Measurements from ENCODE around the gene RAB11B. TPM values are rescaled to one million over a fixed set of nuclear protein-coding genes. Genes with fewer than 3 reads are reported as not detected.
A peak's percentile ranks its signal among the peaks of the same experiment; 100 is the strongest.

The RAB11B gene
- total and polyA plus RNA-seq, 9 of the 15 experiments (the other 6 are each of a cell fraction or from before 2014, with no cell fraction given) = 0.74 to 71.0 (median 13.8) TPM

DNA sequence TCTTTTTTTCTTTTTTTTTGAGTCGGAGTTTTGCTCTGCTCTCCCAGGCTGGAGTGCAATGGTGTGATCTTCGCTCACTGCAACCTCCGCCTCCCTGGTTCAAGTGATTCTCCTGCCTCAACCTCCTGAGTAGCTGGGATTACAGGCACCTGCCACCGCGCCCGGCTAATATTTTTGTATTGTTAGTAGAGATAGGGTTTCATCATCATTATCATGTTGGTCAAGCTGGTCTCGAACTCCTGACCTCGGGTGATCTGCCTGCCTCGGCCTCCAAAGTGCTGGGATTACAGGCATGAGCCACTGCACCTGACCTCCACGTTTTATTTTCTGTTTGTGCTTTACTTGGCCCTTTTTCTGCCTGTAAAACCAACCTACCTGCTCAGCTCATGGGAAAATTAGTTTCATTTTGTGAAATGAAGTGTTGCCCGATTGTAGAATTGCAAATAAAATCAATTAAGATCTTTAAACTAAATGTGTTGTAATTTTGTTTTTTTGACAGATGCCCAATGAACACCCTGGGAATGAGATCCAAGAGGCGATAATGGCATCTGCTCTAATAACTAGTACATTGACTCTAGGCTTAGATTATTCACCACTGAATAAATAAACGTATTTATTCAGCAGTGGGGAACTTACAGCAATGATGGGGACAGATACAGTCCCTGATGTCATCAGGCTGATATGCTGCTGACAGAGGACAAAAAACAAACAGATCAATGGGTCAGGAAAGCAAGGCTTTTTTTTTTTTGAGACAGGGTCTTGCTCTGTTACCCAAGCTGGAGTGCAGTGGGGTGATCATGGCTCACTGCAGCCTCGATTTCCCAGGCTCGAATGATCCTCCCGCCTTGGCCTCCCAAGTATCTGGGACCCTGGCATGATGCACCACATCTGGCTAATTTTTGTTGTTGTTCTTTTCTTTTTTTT, 2.2 kb upstream of the RAB11B start (continued):
- peak; percentile 63; the same call in 1 of the 2 replicates for TF ChIP-seq ADNP (tag; IDR thresholded peaks at IDR 0.05)
- peak; percentile 24; the same call in 1 of the 2 replicates for TF ChIP-seq CC2D1A (IDR thresholded peaks at IDR 0.05)
- TF ChIP-seq, protein P1, sequence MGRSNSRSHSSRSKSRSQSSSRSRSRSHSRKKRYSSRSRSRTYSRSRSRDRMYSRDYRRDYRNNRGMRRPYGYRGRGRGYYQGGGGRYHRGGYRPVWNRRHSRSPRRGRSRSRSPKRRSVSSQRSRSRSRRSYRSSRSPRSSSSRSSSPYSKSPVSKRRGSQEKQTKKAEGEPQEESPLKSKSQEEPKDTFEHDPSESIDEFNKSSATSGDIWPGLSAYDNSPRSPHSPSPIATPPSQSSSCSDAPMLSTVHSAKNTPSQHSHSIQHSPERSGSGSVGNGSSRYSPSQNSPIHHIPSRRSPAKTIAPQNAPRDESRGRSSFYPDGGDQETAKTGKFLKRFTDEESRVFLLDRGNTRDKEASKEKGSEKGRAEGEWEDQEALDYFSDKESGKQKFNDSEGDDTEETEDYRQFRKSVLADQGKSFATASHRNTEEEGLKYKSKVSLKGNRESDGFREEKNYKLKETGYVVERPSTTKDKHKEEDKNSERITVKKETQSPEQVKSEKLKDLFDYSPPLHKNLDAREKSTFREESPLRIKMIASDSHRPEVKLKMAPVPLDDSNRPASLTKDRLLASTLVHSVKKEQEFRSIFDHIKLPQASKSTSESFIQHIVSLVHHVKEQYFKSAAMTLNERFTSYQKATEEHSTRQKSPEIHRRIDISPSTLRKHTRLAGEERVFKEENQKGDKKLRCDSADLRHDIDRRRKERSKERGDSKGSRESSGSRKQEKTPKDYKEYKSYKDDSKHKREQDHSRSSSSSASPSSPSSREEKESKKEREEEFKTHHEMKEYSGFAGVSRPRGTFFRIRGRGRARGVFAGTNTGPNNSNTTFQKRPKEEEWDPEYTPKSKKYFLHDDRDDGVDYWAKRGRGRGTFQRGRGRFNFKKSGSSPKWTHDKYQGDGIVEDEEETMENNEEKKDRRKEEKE (IDR thresholded peaks at IDR 0.05; ENCODE audit: borderline replicate concordance in 1 of 2, control insufficient read depth in 1 of 2, low read depth in 2 of 2, low read length in 1 of 2) = no peak
- peak; percentile 87 for TF ChIP-seq TAL1 (IDR thresholded peaks at IDR 0.05)
- peak; percentile 31; the same call in 1 of the 2 replicates for TF ChIP-seq TEAD4 (IDR thresholded peaks at IDR 0.05; ENCODE audit: low read length)
- TF ChIP-seq TEAD4 (CRISPR knock-in tag; IDR thresholded peaks at IDR 0.05; ENCODE audit: borderline replicate concordance) = no peak
- TF ChIP-seq FOXM1 (IDR thresholded peaks at IDR 0.05; ENCODE audit: low read depth) = peak; percentile 44; the same call in 1 of the 2 replicates
- no peak for TF ChIP-seq FOXM1 (CRISPR knock-in tag; IDR thresholded peaks at IDR 0.05; ENCODE audit: low read depth)
- TF ChIP-seq PHB2 (IDR thresholded peaks at IDR 0.05; ENCODE audit: low read depth) = 0 out of 2 replicates have a peak, but pooled peaks have one; percentile 41
- TF ChIP-seq CBX5 (IDR thresholded peaks at IDR 0.05; ENCODE audit: borderline replicate concordance, low read depth) = no peak
- peak; percentile 60 for TF ChIP-seq DPF2 (IDR thresholded peaks at IDR 0.05)
- no peak for TF ChIP-seq GABPA (tag; conservative IDR thresholded peaks at IDR 0.05; ENCODE audit: low read depth)
- peak; percentile 94 for TF ChIP-seq CBFA2T3 (IDR thresholded peaks at IDR 0.05)
- peak; percentile 89 for TF ChIP-seq CBFA2T2 (conservative IDR thresholded peaks at IDR 0.05)
- no peak for TF ChIP-seq HNRNPH1 (optimal IDR thresholded peaks at IDR 0.05; ENCODE audit: low read depth, low read length)
- TF ChIP-seq, protein P2, sequence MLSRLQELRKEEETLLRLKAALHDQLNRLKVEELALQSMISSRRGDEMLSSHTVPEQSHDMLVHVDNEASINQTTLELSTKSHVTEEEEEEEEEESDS (CRISPR knock-in tag; IDR thresholded peaks at IDR 0.05) = no peak
- no peak for TF ChIP-seq ZNF23 (CRISPR knock-in tag; IDR thresholded peaks at IDR 0.05)
- TF ChIP-seq ARID1B (IDR thresholded peaks at IDR 0.05) = peak; percentile 87
- peak; percentile 83 to 85 for TF ChIP-seq TRIM24 (IDR thresholded peaks at IDR 0.05)
- no peak for TF ChIP-seq SMARCA5 (IDR thresholded peaks at IDR 0.05)
- TF ChIP-seq, protein P3, sequence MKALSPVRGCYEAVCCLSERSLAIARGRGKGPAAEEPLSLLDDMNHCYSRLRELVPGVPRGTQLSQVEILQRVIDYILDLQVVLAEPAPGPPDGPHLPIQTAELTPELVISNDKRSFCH (CRISPR knock-in tag; IDR thresholded peaks at IDR 0.05) = no peak
- TF ChIP-seq, protein P3 (tag; IDR thresholded peaks at IDR 0.05) = no peak
- no peak for TF ChIP-seq ATF6 (CRISPR knock-in tag; IDR thresholded peaks at IDR 0.05)
- no peak for TF ChIP-seq SREBF2 (CRISPR knock-in tag; IDR thresholded peaks at IDR 0.05)

All from K562 (cell line).